ENCODE measurements around the gene DDX1.
"Not testable (repeated sequence)": the region's sequence is repeated elsewhere in the genome, so short reads cannot be mapped to it uniquely, and the experiment has no call there.

DDX1 gene

GRCh38 chr2:15617778-15618448 lies 26.2 kb downstream of the DDX1 start:
- no peak for DNase-seq

GRCh38 chr2:15618449-15618855 lies 26.8 kb downstream of the DDX1 start:
- no peak for DNase-seq

DNA sequence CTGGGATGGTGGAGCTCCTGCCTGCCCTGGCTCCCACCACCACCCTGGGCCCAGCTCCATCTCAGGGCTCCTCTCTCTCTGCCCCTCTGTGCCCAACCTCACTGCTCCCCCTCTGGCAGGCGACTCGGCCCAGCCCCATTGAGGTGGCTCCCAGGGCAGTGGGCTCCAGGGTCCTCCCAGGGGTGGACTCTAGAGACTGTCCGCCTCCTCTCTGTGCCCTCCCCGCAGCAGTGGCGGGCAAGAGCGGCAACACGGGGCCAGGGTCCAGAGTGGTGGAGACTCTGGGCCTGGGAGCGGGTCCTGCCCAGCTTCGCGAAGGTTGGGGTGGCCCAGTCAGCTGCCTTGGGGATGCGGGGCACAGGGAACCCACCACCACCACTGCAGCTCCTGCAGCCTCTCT lies 27.4 kb downstream of the DDX1 start:
- DNase-seq: no peak

DNA sequence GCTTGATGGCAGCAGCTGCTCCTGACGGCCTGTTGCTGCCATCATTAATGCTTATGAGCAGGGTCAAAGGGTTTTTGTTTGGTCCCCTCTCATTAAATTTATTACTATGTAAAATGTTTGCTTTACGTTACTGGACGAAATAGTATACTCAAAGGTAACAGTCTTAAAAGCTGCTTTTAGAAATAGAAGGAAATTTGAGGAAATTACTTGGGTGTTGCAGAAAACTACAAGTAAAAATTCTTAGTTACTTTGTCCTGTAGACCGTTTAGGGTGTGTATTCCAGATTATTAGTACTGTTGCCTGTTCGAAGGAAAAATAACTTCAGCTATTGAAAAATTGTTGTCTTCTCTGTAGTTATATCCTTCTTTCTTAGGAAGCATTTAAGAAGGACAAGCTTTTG lies 27.8 kb downstream of the DDX1 start:
- no peak for DNase-seq

DNA sequence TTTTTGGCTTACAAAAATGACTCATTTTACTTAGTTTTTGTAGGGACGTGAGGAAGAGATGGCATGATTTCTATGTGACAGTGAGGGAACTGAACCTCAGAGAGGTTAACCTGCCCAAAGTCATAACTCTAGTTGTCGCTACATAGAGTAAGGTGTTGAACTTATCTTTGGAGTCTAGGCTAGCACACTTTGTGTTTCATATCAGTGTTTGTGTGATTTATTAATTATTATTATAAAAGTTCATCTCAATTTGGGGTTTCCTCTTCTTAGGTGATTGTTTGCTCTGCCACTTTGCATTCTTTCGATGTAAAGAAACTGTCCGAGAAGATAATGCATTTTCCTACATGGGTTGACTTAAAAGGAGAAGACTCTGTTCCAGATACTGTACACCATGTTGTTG lies 28.3 kb downstream of the DDX1 start:
- no peak for DNase-seq

- DNase-seq: no peak
Observed at GRCh38 chr2:15620340-15620739, 28.7 kb downstream of the DDX1 start.

- DNase-seq: no peak
Observed at GRCh38 chr2:15620857-15621471, 29.3 kb downstream of the DDX1 start.

DNA sequence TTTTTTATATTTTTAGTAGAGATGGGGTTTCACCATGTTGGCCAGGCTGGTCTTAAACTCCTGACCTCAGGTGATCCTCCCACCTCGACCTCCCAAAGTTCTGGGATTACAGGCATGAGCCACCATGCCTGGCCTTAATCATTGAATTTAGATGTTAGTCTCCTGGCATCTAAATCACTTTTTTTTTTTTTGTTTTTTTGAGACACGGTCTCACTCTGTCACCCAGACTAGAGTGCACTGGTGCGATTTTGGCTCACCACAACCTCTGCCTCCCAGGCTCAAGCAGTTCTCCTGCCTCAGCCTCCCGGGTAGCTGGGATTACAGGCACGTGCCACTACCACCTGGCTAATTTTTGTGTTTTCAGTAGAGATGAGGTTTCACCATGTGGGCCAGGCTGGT lies 29.8 kb downstream of the DDX1 start:
- not testable (repeated sequence) for DNase-seq

DNA sequence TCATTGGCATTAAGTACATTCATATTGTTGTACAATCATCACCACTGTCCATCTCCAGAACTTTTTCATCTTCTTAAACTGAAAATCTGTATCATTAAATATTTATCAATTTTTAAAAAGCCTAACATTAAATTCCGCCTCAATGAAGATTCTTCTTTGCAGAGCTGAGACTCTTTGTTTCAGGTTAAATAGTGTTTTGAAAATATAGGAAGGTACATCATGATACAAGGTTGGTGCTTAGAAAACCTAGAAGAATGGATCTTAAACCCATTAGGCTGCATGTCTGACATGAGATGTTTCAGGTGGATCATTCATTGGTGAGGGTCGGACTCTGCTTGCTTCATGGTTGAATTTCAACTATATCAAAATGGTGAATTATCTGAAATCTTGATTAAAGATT lies 30.5 kb downstream of the DDX1 start:
- DNase-seq: no peak

DNA sequence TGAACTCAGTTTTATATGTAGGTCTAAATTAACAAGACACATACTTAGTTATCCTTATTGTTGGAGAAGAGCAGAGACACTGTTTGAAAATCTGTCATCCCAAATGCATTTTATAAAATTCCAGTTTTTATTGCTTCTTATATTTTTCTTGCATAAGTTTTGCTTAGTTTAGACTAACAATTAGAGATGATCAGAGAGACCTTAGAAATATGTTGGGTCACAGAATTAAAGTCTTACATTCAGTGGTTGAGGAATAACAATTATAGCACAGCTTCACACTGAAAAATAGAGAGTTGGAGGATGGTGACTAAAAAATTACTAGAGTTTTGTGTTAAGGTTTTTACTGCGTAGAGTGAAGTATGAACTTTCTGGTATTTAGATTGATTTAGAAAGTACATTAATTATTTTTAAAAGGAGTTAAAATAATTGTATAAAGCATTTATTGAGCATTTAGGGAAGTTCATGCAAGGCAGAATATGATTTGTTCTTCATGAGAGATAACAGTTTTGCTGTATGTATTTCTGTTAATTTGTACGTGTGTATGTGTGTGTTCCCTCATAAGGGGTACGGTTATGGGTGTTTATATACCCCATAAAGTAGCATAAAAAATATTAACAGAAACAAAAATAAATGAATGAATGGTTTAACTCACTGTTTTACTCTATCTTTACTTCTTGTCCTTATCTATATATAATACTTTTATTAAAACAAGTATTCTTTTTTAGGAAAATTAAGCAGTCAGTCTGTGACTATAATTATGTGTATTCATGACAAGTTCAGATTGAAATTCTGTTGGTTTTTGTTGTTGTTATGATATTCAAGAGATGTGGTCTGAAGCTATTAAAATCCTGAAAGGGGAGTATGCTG lies 31.2 kb downstream of the DDX1 start:
- no peak for DNase-seq

DNA sequence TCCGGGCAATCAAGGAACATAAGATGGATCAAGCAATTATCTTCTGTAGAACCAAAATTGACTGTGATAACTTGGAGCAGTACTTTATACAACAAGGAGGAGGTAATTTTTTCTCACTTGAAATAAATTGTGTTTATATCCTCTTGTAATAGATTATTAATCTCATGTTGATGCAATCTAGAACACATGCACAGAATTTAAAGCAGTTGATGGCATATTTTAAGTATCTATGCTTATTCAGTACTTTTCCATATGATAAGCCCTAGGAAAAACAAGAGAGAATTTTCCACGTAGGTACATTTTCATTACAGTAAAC lies 31.8 kb downstream of the DDX1 start:
- no peak for DNase-seq

- DNase-seq: no peak
Observed at GRCh38 chr2:15623898-15624541, 32.4 kb downstream of the DDX1 start.

DNA sequence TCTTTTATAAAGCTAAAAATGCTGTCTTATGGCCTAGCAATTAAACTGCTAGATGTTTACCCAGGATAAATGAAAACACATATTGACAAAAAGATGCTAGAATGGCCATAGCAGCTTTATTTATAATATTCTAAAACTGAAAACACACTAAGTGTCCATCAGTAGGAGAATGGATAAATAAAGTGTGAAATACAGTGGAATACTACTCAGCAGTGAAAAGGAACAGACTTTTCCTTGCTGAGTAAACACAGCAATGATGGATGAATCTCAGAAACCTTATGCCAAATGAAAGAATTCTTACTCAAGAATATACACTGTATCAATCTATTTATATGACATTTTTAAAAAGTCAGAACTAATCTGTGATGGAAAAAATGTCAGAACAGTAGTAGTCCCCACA lies 33.2 kb downstream of the DDX1 start:
- no peak for DNase-seq

DNA sequence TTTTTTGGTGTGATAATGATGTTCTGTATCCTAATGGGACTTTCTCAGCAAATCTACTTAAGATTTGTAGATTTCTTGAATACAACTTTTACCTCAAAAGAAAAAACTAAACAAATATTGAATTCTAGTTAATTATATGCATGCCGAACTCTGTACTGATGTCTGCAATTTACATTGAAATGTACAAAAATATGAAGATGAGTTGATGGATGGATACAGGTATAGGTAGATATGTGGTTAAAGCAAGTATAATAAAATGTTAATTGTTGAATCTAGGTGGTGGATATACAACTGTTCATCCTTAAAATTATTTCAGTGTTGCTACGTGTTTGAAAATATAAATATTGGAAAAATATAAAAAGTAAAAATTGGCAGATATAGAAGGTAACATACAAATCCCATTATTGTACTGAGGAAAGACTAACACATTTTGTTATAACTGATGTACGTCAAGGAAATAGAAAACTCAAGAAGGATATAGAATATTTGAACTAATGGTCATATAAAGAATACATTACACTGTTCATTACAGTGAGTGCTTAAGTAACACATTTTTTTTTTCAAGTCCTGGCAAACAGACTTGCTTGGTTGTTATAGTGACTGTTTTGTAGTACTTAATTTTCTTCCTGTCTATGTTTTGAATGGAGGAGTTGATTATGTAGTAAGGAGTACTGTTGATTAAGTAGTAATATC lies 33.8 kb downstream of the DDX1 start:
- no peak for DNase-seq

GRCh38 chr2:15626126-15626525 lies 34.5 kb downstream of the DDX1 start:
- no peak for DNase-seq

DNA sequence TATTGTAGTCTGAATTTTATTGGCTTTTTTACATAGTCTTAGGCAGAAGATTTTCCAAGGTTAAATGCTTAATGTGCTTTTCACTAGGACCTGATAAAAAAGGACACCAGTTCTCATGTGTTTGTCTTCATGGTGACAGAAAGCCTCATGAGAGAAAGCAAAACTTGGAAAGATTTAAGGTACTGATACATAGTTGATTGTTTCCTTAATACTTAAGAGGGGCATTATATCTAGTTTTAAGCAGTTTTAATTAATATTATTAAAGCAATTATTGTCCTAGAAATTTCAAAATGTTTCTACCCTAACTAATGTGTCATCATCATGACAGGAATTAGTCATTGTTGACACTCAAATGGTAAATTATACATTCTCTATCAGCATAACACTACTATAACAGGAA lies 35.3 kb downstream of the DDX1 start:
- no peak for DNase-seq

DNA sequence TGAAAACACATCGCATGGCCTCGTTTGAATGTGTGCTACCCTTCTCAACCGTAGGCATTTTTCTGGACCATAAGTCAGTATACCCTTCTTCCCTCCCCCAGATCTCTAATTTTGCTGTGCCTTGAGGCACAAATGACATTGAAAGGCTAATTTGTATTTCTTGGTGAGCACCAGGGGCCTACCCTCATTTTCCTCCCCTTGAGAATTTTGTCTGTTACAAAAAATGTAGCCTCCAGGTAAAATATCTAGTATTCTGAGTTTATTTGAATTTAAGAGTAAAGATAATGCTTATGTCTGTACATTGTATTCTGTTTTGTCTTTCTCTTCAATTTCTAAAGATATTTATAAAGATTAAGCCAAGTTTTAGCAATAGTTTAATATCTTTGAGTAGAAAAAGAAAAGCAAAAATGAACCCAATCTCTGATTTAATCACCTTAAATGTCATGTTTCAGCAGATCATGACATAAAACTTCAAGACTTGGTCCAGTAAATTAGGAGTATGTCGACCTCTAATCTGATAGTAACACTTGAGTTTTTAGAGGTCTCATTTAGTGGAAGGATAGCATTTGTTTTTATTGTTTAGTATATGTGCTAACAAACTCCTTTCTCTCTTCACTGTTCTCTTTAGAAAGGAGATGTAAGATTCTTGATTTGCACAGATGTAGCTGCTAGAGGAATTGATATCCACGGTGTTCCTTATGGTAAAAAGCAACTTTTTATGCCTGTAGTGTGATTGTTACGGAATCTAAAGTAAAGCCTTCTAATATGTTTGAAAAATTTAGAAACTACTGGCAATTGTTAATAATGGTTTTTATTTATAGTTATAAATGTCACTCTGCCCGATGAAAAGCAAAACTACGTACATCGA lies 36.4 kb downstream of the DDX1 start:
- no peak for DNase-seq

- no peak for DNase-seq
Observed at GRCh38 chr2:15628899-15629855, 37.5 kb downstream of the DDX1 start.

DNA sequence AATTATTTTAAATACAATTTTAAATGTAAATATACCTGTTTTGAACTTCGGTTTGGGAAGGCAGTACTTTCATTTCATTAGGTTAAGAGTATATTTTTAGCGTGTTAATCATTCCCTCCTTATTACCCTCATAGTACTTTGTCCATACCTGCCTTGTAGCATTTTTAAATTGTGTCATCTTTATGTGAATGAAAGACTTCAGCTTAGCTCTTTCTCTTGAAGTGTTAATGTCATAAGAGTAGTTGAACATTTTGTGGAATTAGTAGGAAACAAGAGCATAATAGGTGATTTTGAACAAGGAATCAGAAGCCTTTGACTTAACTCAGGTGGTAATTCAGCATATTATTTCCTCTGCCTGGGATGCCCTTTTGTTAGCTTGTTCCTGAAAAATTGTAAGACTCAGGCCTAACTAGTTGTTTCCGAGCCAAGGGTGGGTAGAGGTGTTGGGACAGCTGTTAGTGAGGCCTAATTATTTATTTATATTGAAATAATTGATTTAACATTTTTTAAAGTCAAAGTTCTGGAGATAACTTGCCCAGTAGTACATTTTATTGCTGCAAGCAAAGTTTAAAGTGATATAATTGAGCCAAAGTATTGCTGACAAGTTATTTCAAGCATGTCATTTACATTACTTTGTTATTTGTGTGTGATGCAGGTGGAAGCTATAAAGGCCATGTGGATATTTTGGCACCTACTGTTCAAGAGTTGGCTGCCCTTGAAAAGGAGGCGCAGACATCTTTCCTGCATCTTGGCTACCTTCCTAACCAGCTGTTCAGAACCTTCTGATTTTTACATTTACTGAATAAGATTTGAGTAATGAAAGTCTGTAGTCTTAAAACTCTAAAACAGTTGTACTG lies 38.7 kb downstream of the DDX1 start:
- DNase-seq: no peak
